ENCODE data around the gene NEGR1. TPM values are rescaled to one million over a fixed set of nuclear protein-coding genes. Genes with fewer than 3 reads are reported as not detected.

The NEGR1 gene
- total RNA-seq, 4 donors from 2014 or later, result 0.49 to 8.8 (median 2.7) TPM

DNA sequence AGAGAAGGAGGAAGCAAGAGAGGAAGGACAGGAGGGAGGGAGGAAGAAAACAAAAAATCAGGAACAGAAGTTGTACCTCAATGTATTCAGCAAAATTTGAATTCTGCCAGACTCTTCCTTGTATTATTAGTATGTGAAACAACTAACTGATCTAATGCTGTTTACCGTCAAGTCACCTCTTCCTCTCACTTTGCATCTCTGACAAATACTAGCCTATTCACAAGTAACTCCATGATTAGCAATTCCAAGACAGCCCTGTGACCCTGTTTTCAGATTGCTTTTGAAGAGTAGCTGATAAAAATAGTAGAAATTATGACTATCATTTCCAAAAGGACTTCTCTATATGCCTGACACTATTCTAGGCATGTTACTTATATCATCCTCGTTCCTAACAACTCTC, 445.4 kb downstream of the NEGR1 start:
- Histone ChIP-seq H3K27ac (no peak overlapping the region), H3K36me3 (no peaks in the 10 kb centered on the region), H3K27me3 (no peaks in the 10 kb centered on the region), H3K9me3 (no peaks in the 10 kb centered on the region), H3K4me3 (no peak overlapping the region), H3K4me1 (no peaks in the 10 kb centered on the region)
- WGBS, 2 donors, result 51 to 65% methylated on average over 2 of the region's 2 CpGs
- no peak for DNase-seq
- intact Hi-C loops (cut with DNase I), result no loop called here
- no peak for TF ChIP-seq CTCF (IDR thresholded peaks at IDR 0.05)

GRCh38 chr1:71835442-71835813, 446.9 kb downstream of the NEGR1 start:
- Histone ChIP-seq H3K4me1 (no peaks in the 10 kb centered on the region), H3K27ac (no peak overlapping the region), H3K27me3 (no peaks in the 10 kb centered on the region), H3K9me3 (no peaks in the 10 kb centered on the region), H3K36me3 (no peaks in the 10 kb centered on the region), H3K4me3 (no peak overlapping the region)
- intact Hi-C loops (cut with DNase I), result no loop called here
- no peak for TF ChIP-seq CTCF (IDR thresholded peaks at IDR 0.05)
- TF ChIP-seq POLR2A (IDR thresholded peaks at IDR 0.05), result no peak
- DNase-seq, result no peak

DNA sequence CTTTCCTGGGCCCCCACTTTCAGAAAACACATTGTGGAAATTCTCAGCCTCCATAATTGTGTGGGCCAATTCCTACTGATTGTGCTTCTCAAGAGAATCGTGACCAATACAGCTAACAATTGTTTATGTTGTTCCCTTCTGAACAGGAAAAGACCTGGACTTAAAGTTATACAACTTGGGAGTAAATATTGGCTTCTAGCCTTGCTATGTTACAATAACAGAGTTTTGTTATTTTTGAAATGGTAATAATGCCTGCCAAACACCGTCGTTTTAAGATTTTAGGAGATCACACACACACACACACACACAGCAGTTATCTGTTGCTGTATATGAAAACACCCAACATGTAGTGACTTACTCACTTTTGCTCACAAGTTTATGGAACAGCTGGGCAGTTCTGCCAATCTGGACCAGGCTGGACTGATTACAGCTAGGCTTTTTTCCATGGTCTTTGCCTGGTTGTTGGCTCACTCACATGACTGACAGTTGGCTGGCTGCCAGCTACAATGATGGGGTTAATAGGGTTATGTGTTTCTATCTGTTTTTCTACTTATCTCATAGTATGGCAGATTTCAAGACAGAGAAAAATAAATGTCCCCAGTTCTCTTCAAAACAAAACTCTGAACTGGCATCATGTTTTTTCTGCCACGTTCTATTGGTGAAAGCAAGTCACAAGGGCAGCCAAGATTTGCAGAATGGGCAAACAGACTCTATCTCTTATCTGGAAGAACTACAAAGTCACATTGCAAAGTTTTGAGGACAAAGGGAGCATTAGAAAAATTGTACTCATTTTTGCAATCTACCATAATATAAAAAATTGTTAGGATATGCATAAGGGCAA, 447.5 kb downstream of the NEGR1 start:
- 21 to 22% methylated on average over 4 of the region's 4 CpGs for WGBS, 2 donors
- Histone ChIP-seq H3K36me3 (no peaks in the 10 kb centered on the region), H3K27me3 (no peaks in the 10 kb centered on the region), H3K4me3 (no peak overlapping the region), H3K9me3 (no peaks in the 10 kb centered on the region), H3K27ac (no peak overlapping the region), H3K4me1 (no peaks in the 10 kb centered on the region)
- intact Hi-C loops (cut with DNase I), result no loop called here
- DNase-seq, result no peak
- TF ChIP-seq POLR2A (IDR thresholded peaks at IDR 0.05) (no peak), CTCF (IDR thresholded peaks at IDR 0.05) (no peak)

- no peaks in the 10 kb centered on the region for H3K4me1 ChIP-seq
- H3K4me3 ChIP-seq, result no peak overlapping the region
- intact Hi-C loops (cut with DNase I), result no loop called here
- 66 to 70% methylated on average over 4 of the region's 4 CpGs for WGBS, 2 donors
- no peak for DNase-seq
- H3K27me3 ChIP-seq, result no peaks in the 10 kb centered on the region
- TF ChIP-seq CTCF (IDR thresholded peaks at IDR 0.05) (no peak), POLR2A (IDR thresholded peaks at IDR 0.05) (no peak)
- H3K27ac ChIP-seq, result no peak overlapping the region
- no peaks in the 10 kb centered on the region for H3K36me3 ChIP-seq
- no peaks in the 10 kb centered on the region for H3K9me3 ChIP-seq
Observed at GRCh38 chr1:71831646-71832045, 450.7 kb downstream of the NEGR1 start.

- intact Hi-C loops (cut with DNase I), result no loop called here
- WGBS, 2 donors, result 85 to 88% methylated on average over 8 of the region's 8 CpGs
Observed at GRCh38 chr1:71829346-71829745, 453.0 kb downstream of the NEGR1 start.

More at GRCh38 chr1:71829346-71829745, 453.0 kb downstream of the NEGR1 start:
- Histone ChIP-seq H3K4me3 (no peak overlapping the region), H3K9me3 (no peaks in the 10 kb centered on the region), H3K27me3 (no peaks in the 10 kb centered on the region), H3K27ac (no peak overlapping the region), H3K36me3 (no peaks in the 10 kb centered on the region), H3K4me1 (no peaks in the 10 kb centered on the region)
- no peak for TF ChIP-seq CTCF (IDR thresholded peaks at IDR 0.05)
- no peak for TF ChIP-seq POLR2A (IDR thresholded peaks at IDR 0.05)
- no peak for DNase-seq
